RWPE2 (cell line): ENCODE data around the gene SHISA7.

Source experiments
- ATAC-seq: fragments of 200-7000 bp; cut with Tn5 transposase; 3 replicates; pipeline ENCODE4 v1.9.1; 2021; ENCODE audit warnings: low read depth
- DNase-seq: peaks from one replicate; pipeline ENCODE4 v3.0.0-alpha.2; 2020; ENCODE audit warnings: low spot score
- H3K27ac ChIP-seq: fragments of 450-650 bp; 2 replicates; pipeline ENCODE4 v1.5.1; 2017; ENCODE audit warnings: mild to moderate bottlenecking; ENCODE audit not compliant: poor library complexity, severe bottlenecking
- H3K27me3 ChIP-seq: fragments of 250-450 bp; sonication (Bioruptor Pico); 2 replicates; pipeline ENCODE4 v1.5.1; 2021; ENCODE audit warnings: mild to moderate bottlenecking, moderate library complexity; ENCODE audit not compliant: insufficient read depth, poor library complexity, severe bottlenecking
- H3K36me3 ChIP-seq: fragments of 250-450 bp; sonication (Bioruptor Pico); 2 replicates; pipeline ENCODE4 v1.5.1; 2020; ENCODE audit warnings: low read depth, mild to moderate bottlenecking, moderate library complexity
- H3K4me1 ChIP-seq: fragments of 250-450 bp; sonication (Bioruptor Pico); 2 replicates; pipeline ENCODE4 v1.5.1; 2021; ENCODE audit warnings: mild to moderate bottlenecking, moderate library complexity; ENCODE audit not compliant: insufficient read depth, poor library complexity, severe bottlenecking
- H3K4me3 ChIP-seq: fragments of 250-450 bp; sonication (Bioruptor Pico); 2 replicates; pipeline ENCODE4 v1.5.1; 2021; ENCODE audit warnings: mild to moderate bottlenecking, moderate library complexity; ENCODE audit not compliant: severe bottlenecking
- H3K9me3 ChIP-seq: fragments of 250-450 bp; sonication (Bioruptor Pico); 2 replicates; pipeline ENCODE4 v1.5.1; 2021; ENCODE audit warnings: mild to moderate bottlenecking, moderate library complexity; ENCODE audit not compliant: severe bottlenecking
- CTCF ChIP-seq: fragments of 450-650 bp; IDR thresholded peaks from one replicate; pipeline ENCODE4 v1.5.1; 2017; ENCODE audit warnings: mild to moderate bottlenecking, moderate library complexity; ENCODE audit not compliant: poor library complexity, severe bottlenecking

SHISA7 gene

GRCh38 chr19:55457683-55458457 is 14.8 kb upstream of the SHISA7 start:
- no peaks in the 10 kb centered on the region for H3K27me3 ChIP-seq
- H3K4me1 ChIP-seq = peaks cover 3% of the 10 kb centered on the region
- 0 out of 2 replicates have a peak, but pooled peaks cover 3% of the 10 kb centered on the region for H3K36me3 ChIP-seq
- TF ChIP-seq CTCF = no peak
- H3K4me3 ChIP-seq = no peak overlapping the region
- ATAC-seq (no peak), DNase-seq (no peak)
- H3K9me3 ChIP-seq = no peaks in the 10 kb centered on the region
- H3K27ac ChIP-seq = no peak overlapping the region

DNA sequence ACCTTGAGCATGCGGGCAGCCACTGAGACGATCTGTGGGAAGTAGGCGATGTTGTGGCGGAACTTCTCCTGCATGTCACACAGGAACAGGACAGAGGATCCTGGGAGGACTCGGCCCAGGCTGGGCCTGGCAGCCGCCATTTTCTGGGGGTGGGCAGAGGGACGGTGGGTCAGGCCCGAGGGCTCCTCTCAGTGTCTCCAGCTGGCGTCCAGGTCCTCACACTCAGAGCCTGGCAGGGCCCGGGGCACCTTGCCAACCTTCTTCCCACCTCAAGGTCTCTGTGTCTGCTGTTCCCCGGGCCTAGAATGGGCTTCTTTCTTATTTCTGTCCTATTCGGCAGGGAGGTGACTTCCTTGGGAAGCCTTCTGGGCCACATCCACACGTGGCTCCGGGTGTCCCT is 13.2 kb upstream of the SHISA7 start:
- Histone ChIP-seq H3K4me1 (peaks cover 3% of the 10 kb centered on the region), H3K27me3 (peaks cover 12% of the 10 kb centered on the region), H3K4me3 (no peak overlapping the region), H3K9me3 (no peaks in the 10 kb centered on the region), H3K36me3 (0 out of 2 replicates have a peak, but pooled peaks cover 3% of the 10 kb centered on the region), H3K27ac (no peak overlapping the region)
- ATAC-seq (no peak), DNase-seq (no peak)
- no peak for TF ChIP-seq CTCF

DNA sequence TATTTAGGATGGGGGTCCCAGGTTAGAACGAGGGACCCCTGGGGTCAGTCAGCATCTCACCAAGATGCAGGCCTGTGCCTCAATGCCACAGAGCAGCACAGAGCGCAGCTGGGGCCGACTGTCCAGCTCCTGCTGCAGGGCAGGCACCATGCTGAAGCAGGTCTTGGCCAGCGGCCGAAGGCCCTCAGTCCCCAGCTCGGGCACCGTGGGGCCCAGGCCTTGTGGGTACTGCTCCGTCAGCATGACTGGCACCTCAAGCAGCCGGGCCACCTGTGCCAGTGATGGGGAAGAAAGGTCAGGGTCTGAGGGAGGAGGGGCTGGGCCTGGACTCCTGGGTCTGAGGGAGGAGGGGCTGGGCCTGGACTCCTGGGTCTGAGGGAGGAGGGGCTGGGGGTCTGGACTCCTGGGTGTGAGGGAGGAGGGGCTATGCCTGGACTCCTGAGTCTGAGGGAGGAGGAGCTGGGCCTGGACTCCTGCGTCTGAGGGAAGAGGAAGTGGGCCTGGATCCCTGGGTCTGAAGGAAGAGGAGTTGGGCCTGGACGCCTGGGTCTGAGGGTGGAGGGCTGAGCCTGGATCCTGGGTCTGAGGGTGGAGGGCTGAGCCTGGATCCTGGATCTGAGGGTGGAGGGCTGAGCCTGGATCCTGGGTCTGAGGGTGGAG is 12.6 kb upstream of the SHISA7 start:
- Histone ChIP-seq H3K36me3 (0 out of 2 replicates have a peak, but pooled peaks cover 3% of the 10 kb centered on the region), H3K4me3 (no peak overlapping the region), H3K9me3 (no peaks in the 10 kb centered on the region), H3K4me1 (peaks cover 2% of the 10 kb centered on the region), H3K27ac (no peak overlapping the region), H3K27me3 (peaks cover 12% of the 10 kb centered on the region)
- TF ChIP-seq CTCF = no peak
- ATAC-seq (no peak), DNase-seq (peak; percentile 60)

DNA sequence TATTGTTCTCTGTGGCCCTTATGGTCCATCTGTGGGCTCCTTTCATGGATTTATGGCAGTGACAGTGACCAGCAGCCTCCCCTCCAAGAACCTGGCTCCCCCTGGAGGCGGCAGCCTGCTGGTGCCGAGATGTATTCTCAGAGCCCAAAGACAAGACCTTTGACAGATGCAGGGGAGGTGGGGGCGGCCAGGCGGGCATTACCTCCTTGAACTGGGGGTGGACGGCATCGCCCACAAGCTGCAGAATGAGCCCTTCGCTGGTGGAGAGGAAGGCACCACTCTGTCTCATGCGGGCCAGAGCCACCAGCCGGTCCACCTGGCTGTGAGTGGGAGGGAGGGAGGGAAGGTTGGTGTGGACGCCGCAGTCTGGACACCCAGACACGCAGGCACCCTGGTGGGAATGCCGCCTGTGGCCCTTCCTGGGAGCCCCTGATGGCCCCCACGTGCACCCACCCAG is 11.7 kb upstream of the SHISA7 start:
- Histone ChIP-seq H3K4me3 (no peak overlapping the region), H3K9me3 (no peaks in the 10 kb centered on the region), H3K4me1 (no peaks in the 10 kb centered on the region), H3K36me3 (no peaks in the 10 kb centered on the region), H3K27ac (no peak overlapping the region), H3K27me3 (peaks cover 12% of the 10 kb centered on the region)
- DNase-seq (peak; percentile 55), ATAC-seq (0 out of 3 replicates have a peak, but pooled peaks have one; percentile 31)
- TF ChIP-seq CTCF = peak; percentile 53
